IPS DF 6.9 (cell line): ENCODE measurements around the gene CALHM4.

Experiments
- DNase-seq: peaks from one replicate; pipeline ENCODE4 v3.0.0-alpha.2; 2013; ENCODE audit warnings: low read depth, low spot score
- H3K27ac ChIP-seq: one replicate; pipeline ENCODE4 v1.5.1; 2013; ENCODE audit warnings: low read length, control low read depth
- H3K27me3 ChIP-seq: 2 replicates; pipeline ENCODE4 v1.6.1; 2013; ENCODE audit warnings: mild to moderate bottlenecking, low read length; ENCODE audit not compliant: control insufficient read depth, insufficient read depth
- H3K36me3 ChIP-seq: 2 replicates; pipeline ENCODE4 v1.6.1; 2013; ENCODE audit warnings: low read length; ENCODE audit not compliant: control insufficient read depth, insufficient read depth
- H3K4me1 ChIP-seq: 2 replicates; pipeline ENCODE4 v1.6.1; 2013; ENCODE audit warnings: low read length; ENCODE audit not compliant: control insufficient read depth, insufficient read depth
- H3K4me3 ChIP-seq: 2 replicates; pipeline ENCODE4 v1.5.1; 2013; ENCODE audit warnings: mild to moderate bottlenecking, low read length
- H3K9me3 ChIP-seq: 2 replicates; pipeline ENCODE4 v1.6.1; 2013; ENCODE audit warnings: low read length, inconsistent platforms; ENCODE audit not compliant: control insufficient read depth, insufficient read depth
- WGBS: extraction: QIAGEN DNeasy Blood & Tissue Kit; methylation state at CpG from one replicate; pipeline ENCODE4 v1.1.7; 2013; ENCODE audit warnings: mixed read lengths, missing lambda C conversion rate; ENCODE audit not compliant: insufficient read length, insufficient coverage; 5-methylcytosine and 5-hydroxymethylcytosine counted together

CALHM4 gene

DNA sequence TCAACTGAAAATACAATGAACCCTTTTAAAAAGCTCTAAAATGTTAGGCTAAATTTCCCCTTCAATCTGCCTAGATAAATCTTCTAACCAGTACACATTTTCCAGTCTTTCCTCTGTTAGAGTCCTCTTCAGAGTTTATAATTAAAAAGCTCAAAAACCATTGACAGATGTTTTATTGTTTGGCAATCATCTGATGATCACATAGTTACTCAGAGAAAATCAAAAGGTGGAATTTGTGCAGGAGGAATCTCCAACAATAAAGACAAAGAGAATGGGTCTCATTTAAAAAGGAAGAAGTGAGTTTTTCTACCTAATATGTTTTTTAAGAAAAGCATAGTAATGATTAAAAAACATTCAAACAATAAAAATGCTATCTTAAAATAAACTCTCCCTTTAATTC is 11.1 kb upstream of the CALHM4 start:
- no peak overlapping the region for H3K4me3 ChIP-seq
- no peak for DNase-seq
- no peaks in the 10 kb centered on the region for H3K9me3 ChIP-seq
- H3K27me3 ChIP-seq, result no peaks in the 10 kb centered on the region
- no peaks in the 10 kb centered on the region for H3K4me1 ChIP-seq
- no peaks in the 10 kb centered on the region for H3K36me3 ChIP-seq
- H3K27ac ChIP-seq, result no peak overlapping the region

DNA sequence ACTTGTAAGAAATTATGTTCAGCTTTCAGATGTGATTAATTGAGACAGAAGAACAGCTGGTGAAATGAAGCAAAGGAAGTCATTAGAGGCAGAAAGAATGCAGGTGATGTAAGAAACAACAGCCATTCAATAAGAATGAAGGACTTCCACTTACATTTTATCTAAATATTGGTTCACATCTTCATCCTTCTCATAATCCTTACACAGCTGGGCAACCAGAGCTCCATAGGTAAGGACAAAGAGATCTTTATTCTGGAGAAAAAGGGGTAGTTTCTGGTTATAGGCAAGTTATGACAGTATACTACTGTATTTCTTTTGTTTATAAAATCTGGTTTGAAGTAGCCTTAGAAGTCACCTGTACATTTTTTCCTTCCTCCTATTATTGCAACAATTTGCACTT is 10.4 kb upstream of the CALHM4 start:
- Histone ChIP-seq H3K4me1 (no peaks in the 10 kb centered on the region), H3K4me3 (no peak overlapping the region), H3K36me3 (no peaks in the 10 kb centered on the region), H3K9me3 (no peaks in the 10 kb centered on the region), H3K27me3 (no peaks in the 10 kb centered on the region), H3K27ac (no peak overlapping the region)
- DNase-seq, result no peak

DNA sequence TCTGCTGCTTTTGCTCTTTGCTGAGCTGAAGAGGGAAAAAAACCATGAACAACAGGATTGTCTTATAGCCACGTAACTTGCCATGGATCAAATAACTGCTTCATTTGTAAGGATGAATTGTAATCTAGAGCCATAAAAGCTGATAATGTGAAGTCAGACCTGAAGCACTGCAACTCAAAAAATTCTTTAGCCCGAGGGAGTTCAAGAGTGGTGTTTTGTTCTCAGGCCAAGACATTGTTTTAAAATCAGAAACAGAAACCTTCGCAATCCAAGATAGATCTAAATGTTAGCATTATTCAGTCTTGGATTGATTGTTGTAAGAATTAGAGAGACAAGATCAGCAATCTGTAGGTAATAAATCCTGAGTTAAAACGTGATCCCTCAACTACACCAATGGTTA is 7.9 kb upstream of the CALHM4 start, which contains the start of gene TRAPPC3L:
TRAPPC3L (minus strand) TSS at position 34 of the 400 bp plus-strand sequence. CDS start 170 bp downstream, outside the sequence.
- no peaks in the 10 kb centered on the region for H3K36me3 ChIP-seq
- no peak within 1 kb of the TSS for H3K4me3 ChIP-seq
- H3K27me3 ChIP-seq, result no peaks in the 10 kb centered on the region
- no peaks in the 10 kb centered on the region for H3K9me3 ChIP-seq
- no CpG with 5 or more reads among the region's 4 CpGs for WGBS
- H3K4me1 ChIP-seq, result no peaks in the 10 kb centered on the region
- H3K27ac ChIP-seq, result no peak within 1 kb of the TSS
- no peak for DNase-seq

GRCh38 chr6:116547358-116547757 is 6.2 kb upstream of the CALHM4 start:
- Histone ChIP-seq H3K4me3 (no peak overlapping the region), H3K4me1 (no peaks in the 10 kb centered on the region), H3K27ac (no peak overlapping the region), H3K36me3 (no peaks in the 10 kb centered on the region), H3K9me3 (no peaks in the 10 kb centered on the region), H3K27me3 (no peaks in the 10 kb centered on the region)
- no CpG with 5 or more reads among the region's 6 CpGs for WGBS
- DNase-seq, result no peak

- no CpG with 5 or more reads among the region's 4 CpGs for WGBS
- no peaks in the 10 kb centered on the region for H3K36me3 ChIP-seq
- H3K4me3 ChIP-seq, result no peak overlapping the region
- H3K27me3 ChIP-seq, result no peaks in the 10 kb centered on the region
- no peak for DNase-seq
- no peaks in the 10 kb centered on the region for H3K4me1 ChIP-seq
- H3K27ac ChIP-seq, result no peak overlapping the region
- H3K9me3 ChIP-seq, result no peaks in the 10 kb centered on the region
Measured at GRCh38 chr6:116550796-116551195, 2.8 kb upstream of the CALHM4 start.

DNA sequence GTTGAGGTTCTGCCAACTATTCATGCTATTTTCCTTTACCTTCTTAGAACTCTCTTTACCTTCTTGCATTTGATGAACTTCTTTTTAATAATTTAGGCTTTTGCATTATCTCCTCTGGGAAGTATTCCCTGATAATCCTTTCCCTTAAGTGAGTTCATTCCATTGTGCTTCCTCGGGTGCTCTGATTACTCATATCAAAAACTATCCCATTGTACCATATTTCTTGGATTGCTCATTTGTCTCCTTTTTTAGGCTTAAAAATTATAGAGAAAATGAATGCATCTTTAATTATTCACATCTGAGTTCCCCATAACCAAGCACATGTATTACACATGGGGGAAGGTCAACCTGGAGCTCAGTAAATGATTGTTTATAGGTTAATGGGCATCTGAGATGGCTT is 2.5 kb downstream of the CALHM4 start:
- no peaks in the 10 kb centered on the region for H3K9me3 ChIP-seq
- no peaks in the 10 kb centered on the region for H3K27me3 ChIP-seq
- no peaks in the 10 kb centered on the region for H3K36me3 ChIP-seq
- WGBS, result no CpG with 5 or more reads among the region's 1 CpG
- no peak overlapping the region for H3K4me3 ChIP-seq
- no peak for DNase-seq
- H3K27ac ChIP-seq, result no peak overlapping the region
- no peaks in the 10 kb centered on the region for H3K4me1 ChIP-seq

DNA sequence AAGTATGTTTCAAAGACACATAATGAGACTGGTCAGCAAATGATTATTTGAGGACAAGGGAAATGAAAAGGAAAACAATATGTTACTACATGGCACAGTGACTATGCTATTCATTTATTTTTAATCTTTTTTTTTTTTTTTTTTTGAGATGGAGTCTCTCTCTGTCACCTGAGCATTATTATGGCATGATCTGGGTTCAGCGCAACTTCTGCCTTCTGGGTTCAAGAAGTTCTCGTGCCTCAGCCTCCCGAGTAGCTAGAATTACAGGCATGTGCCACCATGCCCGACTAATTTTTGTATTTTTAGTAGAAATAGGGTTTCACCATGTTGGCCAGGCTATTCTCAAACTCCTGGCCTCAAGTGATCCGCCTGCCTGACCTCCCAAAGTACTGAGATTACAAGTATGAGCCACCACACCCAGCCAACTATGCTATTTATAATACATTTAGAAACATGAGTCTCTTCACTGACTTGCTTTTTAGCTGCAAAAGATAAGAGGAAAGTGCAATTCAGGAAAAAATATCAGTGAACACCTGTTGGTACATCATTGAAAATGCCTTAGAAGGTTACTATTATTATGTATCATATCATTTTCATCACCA is 3.4 kb downstream of the CALHM4 start:
- H3K27ac ChIP-seq, result no peak overlapping the region
- H3K36me3 ChIP-seq, result no peaks in the 10 kb centered on the region
- H3K4me3 ChIP-seq, result no peak overlapping the region
- WGBS, result no CpG with 5 or more reads among the region's 5 CpGs
- no peaks in the 10 kb centered on the region for H3K27me3 ChIP-seq
- no peaks in the 10 kb centered on the region for H3K9me3 ChIP-seq
- H3K4me1 ChIP-seq, result no peaks in the 10 kb centered on the region
- no peak for DNase-seq

DNA sequence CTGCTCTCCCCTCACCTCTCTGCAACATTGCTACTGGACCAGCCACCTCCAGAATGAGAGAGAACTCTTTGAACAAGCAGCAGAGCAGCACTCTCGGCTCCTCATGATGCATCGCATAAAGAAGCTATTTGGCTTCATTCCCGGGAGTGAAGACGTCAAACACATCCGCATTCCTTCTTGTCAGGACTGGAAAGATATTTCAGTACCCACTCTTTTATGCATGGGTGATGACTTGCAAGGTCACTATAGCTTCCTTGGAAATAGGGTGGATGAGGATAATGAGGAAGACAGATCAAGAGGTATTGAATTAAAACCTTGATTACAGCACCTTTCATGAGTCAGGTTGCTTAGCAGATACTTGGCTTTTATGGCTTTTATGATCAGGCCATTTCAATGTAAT is 4.3 kb downstream of the CALHM4 start:
- Histone ChIP-seq H3K4me1 (no peaks in the 10 kb centered on the region), H3K9me3 (no peaks in the 10 kb centered on the region)
- DNase-seq, result no peak

DNA sequence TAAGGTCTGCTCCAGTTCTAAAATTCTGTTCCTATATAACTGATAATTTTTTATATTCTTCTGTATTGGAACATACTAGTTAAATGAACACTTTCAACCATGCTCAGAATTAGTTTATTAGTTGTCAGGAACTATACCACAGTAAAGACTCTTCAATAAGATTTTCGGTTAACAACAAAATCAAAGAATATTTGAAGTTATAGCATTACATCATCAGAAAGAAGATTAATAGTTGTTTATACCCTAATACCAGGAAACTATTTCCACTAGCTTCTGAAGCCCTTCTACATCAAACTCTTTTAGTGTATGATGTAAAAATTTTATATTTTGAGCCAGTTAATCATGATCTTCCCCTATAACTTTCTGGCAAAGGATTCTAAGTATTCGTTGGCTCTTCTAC is 6.6 kb downstream of the CALHM4 start:
- DNase-seq, result no peak
- Histone ChIP-seq H3K9me3 (no peaks in the 10 kb centered on the region), H3K36me3 (no peaks in the 10 kb centered on the region), H3K4me1 (no peaks in the 10 kb centered on the region), H3K27me3 (no peaks in the 10 kb centered on the region), H3K4me3 (no peak overlapping the region), H3K27ac (no peak overlapping the region)
- WGBS, result no CpG with 5 or more reads among the region's 2 CpGs

More for the DNA sequence above, 4.3 kb downstream of the CALHM4 start:
- H3K36me3 ChIP-seq, result no peaks in the 10 kb centered on the region
- no peaks in the 10 kb centered on the region for H3K27me3 ChIP-seq
- no peak overlapping the region for H3K4me3 ChIP-seq
- H3K27ac ChIP-seq, result no peak overlapping the region
- WGBS, result no CpG with 5 or more reads among the region's 5 CpGs

GRCh38 chr6:116561377-116562018 is 7.9 kb downstream of the CALHM4 start:
- WGBS, result no CpG with 5 or more reads among the region's 9 CpGs
- peak; percentile 29 for DNase-seq
- H3K27me3 ChIP-seq, result no peaks in the 10 kb centered on the region
- H3K4me1 ChIP-seq, result no peaks in the 10 kb centered on the region
- no peaks in the 10 kb centered on the region for H3K9me3 ChIP-seq
- no peak overlapping the region for H3K4me3 ChIP-seq
- H3K36me3 ChIP-seq, result no peaks in the 10 kb centered on the region
- H3K27ac ChIP-seq, result no peak overlapping the region

DNA sequence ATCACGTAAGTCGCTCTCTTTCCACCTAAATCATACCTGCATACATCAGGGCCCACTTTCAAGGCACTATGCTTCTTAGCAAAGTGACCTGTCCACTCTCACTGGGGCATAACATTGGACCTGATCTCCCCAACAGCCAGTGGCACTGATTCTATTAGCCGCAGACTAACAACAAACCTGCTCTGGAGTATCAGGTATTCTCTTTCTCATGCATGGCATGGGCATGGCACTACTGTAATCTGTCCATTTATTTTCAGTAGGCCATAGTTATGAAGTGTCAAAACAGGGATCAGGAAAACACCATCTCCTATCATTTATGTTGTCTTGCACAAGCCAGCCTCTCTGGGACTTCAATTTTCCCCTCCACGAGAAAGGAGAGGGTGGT is 8.5 kb downstream of the CALHM4 start:
- Histone ChIP-seq H3K36me3 (no peaks in the 10 kb centered on the region), H3K4me3 (no peak overlapping the region), H3K9me3 (no peaks in the 10 kb centered on the region), H3K27me3 (no peaks in the 10 kb centered on the region), H3K4me1 (no peaks in the 10 kb centered on the region), H3K27ac (no peak overlapping the region)
- no CpG with 5 or more reads among the region's 4 CpGs for WGBS
- DNase-seq, result no peak
